Measurements from ENCODE around the gene POR. TPM values are rescaled to one million over a fixed set of nuclear protein-coding genes. Genes with fewer than 3 reads are reported as not detected.

Gene POR
- total and polyA plus RNA-seq, 2 of the 8 experiments (the other 6 are each of a cell fraction or from before 2014, with no cell fraction given): 98.7 to 144 TPM

GRCh38 chr7:75888464-75889222, 26.3 kb upstream of the POR start (continued):
- TF ChIP-seq USF2 (IDR thresholded peaks at IDR 0.05; ENCODE audit: low read length) (no peak), MAFK (IDR thresholded peaks at IDR 0.05; ENCODE audit: low read depth, low read length) (no peak), BRCA1 (IDR thresholded peaks at IDR 0.05; ENCODE audit: low read depth, low read length) (no peak), KDM5A (IDR thresholded peaks at IDR 0.05; ENCODE audit: low read length) (no peak)
